ENCODE results near the gene RAB37. TPM values are rescaled to one million over a fixed set of nuclear protein-coding genes. Genes with fewer than 3 reads are reported as not detected.

Gene RAB37
- total RNA-seq, 4 donors from 2014 or later = 0.57 to 1.7 TPM; not detected in 2

DNA sequence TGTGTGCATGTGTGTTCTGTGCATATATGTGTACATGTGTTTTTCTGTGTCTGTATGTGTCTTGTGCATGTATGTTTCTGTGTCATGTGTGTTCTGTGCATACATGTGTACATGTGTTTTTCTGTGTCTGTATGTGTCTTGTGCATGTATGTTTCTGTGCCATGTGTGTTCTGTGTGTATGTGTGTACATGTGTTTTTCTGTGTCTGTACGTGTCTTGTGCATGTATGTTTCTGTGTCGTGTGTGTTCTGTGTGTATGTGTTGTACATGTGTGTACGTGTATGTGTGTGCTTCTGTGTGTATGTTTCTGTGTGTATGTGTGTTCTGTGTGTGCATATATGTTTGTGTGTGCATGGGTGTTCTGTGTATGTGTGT lies 8.4 kb upstream of the RAB37 start:
- H3K4me3 ChIP-seq (ENCODE audit: low read depth, poor library complexity, severe bottlenecking) = no peak overlapping the region
- TF ChIP-seq, protein P1, sequence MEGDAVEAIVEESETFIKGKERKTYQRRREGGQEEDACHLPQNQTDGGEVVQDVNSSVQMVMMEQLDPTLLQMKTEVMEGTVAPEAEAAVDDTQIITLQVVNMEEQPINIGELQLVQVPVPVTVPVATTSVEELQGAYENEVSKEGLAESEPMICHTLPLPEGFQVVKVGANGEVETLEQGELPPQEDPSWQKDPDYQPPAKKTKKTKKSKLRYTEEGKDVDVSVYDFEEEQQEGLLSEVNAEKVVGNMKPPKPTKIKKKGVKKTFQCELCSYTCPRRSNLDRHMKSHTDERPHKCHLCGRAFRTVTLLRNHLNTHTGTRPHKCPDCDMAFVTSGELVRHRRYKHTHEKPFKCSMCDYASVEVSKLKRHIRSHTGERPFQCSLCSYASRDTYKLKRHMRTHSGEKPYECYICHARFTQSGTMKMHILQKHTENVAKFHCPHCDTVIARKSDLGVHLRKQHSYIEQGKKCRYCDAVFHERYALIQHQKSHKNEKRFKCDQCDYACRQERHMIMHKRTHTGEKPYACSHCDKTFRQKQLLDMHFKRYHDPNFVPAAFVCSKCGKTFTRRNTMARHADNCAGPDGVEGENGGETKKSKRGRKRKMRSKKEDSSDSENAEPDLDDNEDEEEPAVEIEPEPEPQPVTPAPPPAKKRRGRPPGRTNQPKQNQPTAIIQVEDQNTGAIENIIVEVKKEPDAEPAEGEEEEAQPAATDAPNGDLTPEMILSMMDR (IDR thresholded peaks at IDR 0.05) = no peak
- TF ChIP-seq POLR2A (IDR thresholded peaks at IDR 0.05) = no peak
- intact Hi-C loops (cut with DNase I; ENCODE audit: low total_unique reads) = no loop called here
- WGBS, 2 donors = 84 to 92% methylated on average over 3 of the region's 3 CpGs
- DNase-seq (ENCODE audit: low spot score in 2 of 2) = no peak

GRCh38 chr17:74729368-74729767 lies 7.7 kb upstream of the RAB37 start:
- no peak overlapping the region for H3K4me3 ChIP-seq (ENCODE audit: low read depth, poor library complexity, severe bottlenecking)
- WGBS, 2 donors = 88 to 89% methylated on average over 5 of the region's 5 CpGs
- intact Hi-C loops (cut with DNase I; ENCODE audit: low total_unique reads) = no loop called here
- DNase-seq (ENCODE audit: low spot score in 2 of 2) = no peak
- TF ChIP-seq, protein P1 (IDR thresholded peaks at IDR 0.05) = no peak
- no peak for TF ChIP-seq POLR2A (IDR thresholded peaks at IDR 0.05)

GRCh38 chr17:74729866-74730265 lies 7.2 kb upstream of the RAB37 start:
- intact Hi-C loops (cut with DNase I; ENCODE audit: low total_unique reads) = no loop called here
- no peak overlapping the region for H3K4me3 ChIP-seq (ENCODE audit: low read depth, poor library complexity, severe bottlenecking)
- WGBS, 2 donors = 87 to 89% methylated on average over 15 of the region's 15 CpGs
- DNase-seq (ENCODE audit: low spot score in 2 of 2) = no peak
- no peak for TF ChIP-seq POLR2A (IDR thresholded peaks at IDR 0.05)
- TF ChIP-seq, protein P1 (IDR thresholded peaks at IDR 0.05) = no peak

DNA sequence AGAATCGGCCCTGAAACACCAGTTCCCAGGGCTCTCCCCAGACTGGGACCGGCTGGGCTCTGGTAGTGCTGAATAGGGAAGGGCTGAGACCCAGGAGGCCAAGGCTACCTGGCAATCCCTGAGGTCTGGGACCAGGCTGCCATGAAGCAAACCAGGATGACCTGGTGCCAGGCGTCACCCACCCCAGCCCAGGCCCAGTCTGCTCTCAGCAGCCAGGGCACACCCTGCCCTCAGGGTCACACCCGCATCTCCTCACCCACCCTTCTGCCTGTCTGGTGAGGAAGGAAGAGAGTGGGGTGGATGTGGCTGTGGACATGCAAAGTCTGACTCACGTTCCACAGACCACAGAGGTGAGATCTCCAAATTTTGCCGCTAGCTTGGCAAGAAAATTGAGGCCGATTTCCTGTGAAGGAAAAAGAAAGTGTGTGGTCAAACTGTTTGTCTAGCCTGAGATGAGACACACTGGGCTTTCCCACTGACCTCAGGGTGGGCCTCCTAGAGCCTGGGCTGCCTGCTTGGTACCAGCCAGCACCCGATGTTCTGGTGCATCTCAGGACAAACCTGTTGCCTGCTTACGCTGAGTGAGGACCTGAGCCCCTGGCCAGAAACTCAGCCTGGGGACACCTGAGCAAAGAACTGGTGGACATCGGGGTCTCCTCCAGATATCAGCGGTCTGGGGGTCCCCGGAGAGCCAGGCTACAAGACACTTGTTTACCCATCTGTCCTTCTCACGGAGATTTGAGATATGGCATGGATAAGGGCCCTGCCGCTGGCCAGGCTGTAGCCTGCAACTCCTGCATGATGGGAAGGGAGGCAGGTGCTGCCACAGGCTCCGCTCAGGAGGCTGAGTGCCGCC lies 6.3 kb upstream of the RAB37 start:
- 70 to 86% methylated on average over 15 to 16 of the region's 16 CpGs for WGBS, 2 donors
- TF ChIP-seq POLR2A (IDR thresholded peaks at IDR 0.05) = no peak
- TF ChIP-seq, protein P1 (IDR thresholded peaks at IDR 0.05) = no peak
- no peak overlapping the region for H3K4me3 ChIP-seq (ENCODE audit: low read depth, poor library complexity, severe bottlenecking)
- DNase-seq (ENCODE audit: low spot score in 2 of 2) = no peak
- intact Hi-C loops (cut with DNase I; ENCODE audit: low total_unique reads) = no loop called here

GRCh38 chr17:74731347-74731605 lies 5.8 kb upstream of the RAB37 start:
- intact Hi-C loops (cut with DNase I; ENCODE audit: low total_unique reads) = no loop called here
- no peak for DNase-seq (ENCODE audit: low spot score in 2 of 2)
- 65 to 71% methylated on average over 2 to 4 of the region's 4 CpGs for WGBS, 2 donors
- H3K4me3 ChIP-seq (ENCODE audit: low read depth, poor library complexity, severe bottlenecking) = no peak overlapping the region
- TF ChIP-seq, protein P1 (IDR thresholded peaks at IDR 0.05) = no peak
- no peak for TF ChIP-seq POLR2A (IDR thresholded peaks at IDR 0.05)

Measured in lower leg skin (tissue), 4 donors.